OCI-LY7 (cell line): ENCODE data around the gene FAM120A. TPM values are rescaled to one million over a fixed set of nuclear protein-coding genes. Genes with fewer than 3 reads are reported as not detected.
A peak's percentile ranks its signal among the peaks of the same experiment; 100 is the strongest.

ENCODE experiments used
- BruUV-seq: library from RNA; stranded (reverse); fragments of 400-500 nt; replicated peaks from 2 replicates; lab custom pipeline; 2021; lab: Mats Ljungman, UMichigan
- CTCF ChIA-PET: fragments of 300-600 bp; sonication (Branson Sonifier 250); formaldehyde crosslinking; loops from one replicate; lab custom pipeline; 2022; ENCODE audit warnings: antibody characterized with exemption; ENCODE audit not compliant: unreplicated experiment; lab: Charles Lee
- POLR2A ChIA-PET: fragments of 300-600 bp; sonication (Branson Sonifier 250); formaldehyde crosslinking; loops from one replicate; lab custom pipeline; 2022; ENCODE audit warnings: antibody characterized with exemption; lab: Charles Lee
- DNase-seq: peaks from one replicate; pipeline ENCODE4 v3.0.0-alpha.2; 2015; ENCODE audit warnings: low spot score
- H2AFZ ChIP-seq: fragments of 200-600 bp; sonication (generic), shearing (Covaris generic); 2 replicates; pipeline ENCODE4 v1.6.1; 2014; ENCODE audit warnings: mild to moderate bottlenecking, antibody characterized with exemption, low read length, moderate library complexity
- H3K27ac ChIP-seq: fragments of 200-600 bp; sonication (generic); 2 replicates; pipeline ENCODE4 v1.5.1; 2014; ENCODE audit warnings: mixed run types, low read depth, mild to moderate bottlenecking, moderate library complexity, low read length, inconsistent platforms; ENCODE audit not compliant: poor library complexity, severe bottlenecking
- H3K36me3 ChIP-seq: fragments of 200-600 bp; sonication (generic); 2 replicates; pipeline ENCODE4 v1.6.1; 2014; ENCODE audit warnings: mild to moderate bottlenecking, antibody characterized with exemption, low read length, moderate library complexity, mixed read lengths; ENCODE audit not compliant: insufficient read depth
- H3K4me1 ChIP-seq: fragments of 200-600 bp; sonication (generic); 2 replicates; pipeline ENCODE4 v1.5.1; 2014; ENCODE audit warnings: mild to moderate bottlenecking, low read length; ENCODE audit not compliant: insufficient read depth, poor library complexity, severe bottlenecking
- H3K4me2 ChIP-seq: fragments of 200-600 bp; sonication (generic); 2 replicates; pipeline ENCODE4 v1.6.1; 2014; ENCODE audit warnings: mild to moderate bottlenecking, low read length
- H3K4me3 ChIP-seq: fragments of 200-600 bp; sonication (generic); 2 replicates; pipeline ENCODE4 v1.5.1; 2014; ENCODE audit warnings: mild to moderate bottlenecking, low read depth, low read length; ENCODE audit not compliant: poor library complexity, severe bottlenecking
- H3K79me2 ChIP-seq: fragments of 200-600 bp; sonication (generic); 2 replicates; pipeline ENCODE4 v1.6.1; 2016; ENCODE audit warnings: low read depth, mild to moderate bottlenecking, low read length, moderate library complexity, mixed read lengths; ENCODE audit not compliant: insufficient read depth
- H3K9me2 ChIP-seq: fragments of 200-600 bp; sonication (generic); 2 replicates; pipeline ENCODE4 v1.6.1; 2016; ENCODE audit warnings: mild to moderate bottlenecking, low read length, mixed read lengths; ENCODE audit not compliant: insufficient read depth
- H3K9me3 ChIP-seq: fragments of 200-600 bp; sonication (generic); 2 replicates; pipeline ENCODE4 v1.6.1; 2014; ENCODE audit warnings: mild to moderate bottlenecking, mixed run types, low read length, mixed read lengths
- H4K20me1 ChIP-seq: fragments of 200-600 bp; sonication (generic); 2 replicates; pipeline ENCODE4 v1.6.1; 2014; ENCODE audit warnings: mild to moderate bottlenecking, antibody characterized with exemption, low read length, moderate library complexity, mixed read lengths; ENCODE audit not compliant: insufficient read depth
- EZH2phosphoT487 ChIP-seq: fragments of 200-600 bp; sonication (generic); IDR thresholded peaks from 2 replicates; pipeline ENCODE4 v1.6.1; 2018; ENCODE audit warnings: low read depth, borderline replicate concordance, mild to moderate bottlenecking, mixed run types, antibody characterized with exemption, low read length, moderate library complexity, mixed read lengths
- intact Hi-C: fragments of 100-400 bp; cut with micrococcal nuclease; formaldehyde crosslinking; loops from one replicate; pipeline ENCODE4 v1.10.0; 2022; ENCODE audit not compliant: unreplicated experiment
- total RNA-seq, 2 experiments: library from RNA; depleted of rRNA in 1 of 2; stranded (reverse); fragments of >200 nt in 1 of 2; shearing (Covaris generic) in 1 of 2; gene quantifications; 2 replicates each; pipeline ENCODE4 v1.2.3, GENCODE V29; 2014 to 2022
- TF ChIP-seq, protein P1 (sequence below): fragments of 200-600 bp; sonication (generic); conservative IDR thresholded peaks from 2 replicates; pipeline ENCODE4 v1.5.1; 2014; ENCODE audit warnings: mild to moderate bottlenecking, antibody characterized with exemption, low read length, moderate library complexity, mixed read lengths

The FAM120A gene
- total RNA-seq, 2 experiments from 2014 or later = 81.9 to 104 TPM

DNA sequence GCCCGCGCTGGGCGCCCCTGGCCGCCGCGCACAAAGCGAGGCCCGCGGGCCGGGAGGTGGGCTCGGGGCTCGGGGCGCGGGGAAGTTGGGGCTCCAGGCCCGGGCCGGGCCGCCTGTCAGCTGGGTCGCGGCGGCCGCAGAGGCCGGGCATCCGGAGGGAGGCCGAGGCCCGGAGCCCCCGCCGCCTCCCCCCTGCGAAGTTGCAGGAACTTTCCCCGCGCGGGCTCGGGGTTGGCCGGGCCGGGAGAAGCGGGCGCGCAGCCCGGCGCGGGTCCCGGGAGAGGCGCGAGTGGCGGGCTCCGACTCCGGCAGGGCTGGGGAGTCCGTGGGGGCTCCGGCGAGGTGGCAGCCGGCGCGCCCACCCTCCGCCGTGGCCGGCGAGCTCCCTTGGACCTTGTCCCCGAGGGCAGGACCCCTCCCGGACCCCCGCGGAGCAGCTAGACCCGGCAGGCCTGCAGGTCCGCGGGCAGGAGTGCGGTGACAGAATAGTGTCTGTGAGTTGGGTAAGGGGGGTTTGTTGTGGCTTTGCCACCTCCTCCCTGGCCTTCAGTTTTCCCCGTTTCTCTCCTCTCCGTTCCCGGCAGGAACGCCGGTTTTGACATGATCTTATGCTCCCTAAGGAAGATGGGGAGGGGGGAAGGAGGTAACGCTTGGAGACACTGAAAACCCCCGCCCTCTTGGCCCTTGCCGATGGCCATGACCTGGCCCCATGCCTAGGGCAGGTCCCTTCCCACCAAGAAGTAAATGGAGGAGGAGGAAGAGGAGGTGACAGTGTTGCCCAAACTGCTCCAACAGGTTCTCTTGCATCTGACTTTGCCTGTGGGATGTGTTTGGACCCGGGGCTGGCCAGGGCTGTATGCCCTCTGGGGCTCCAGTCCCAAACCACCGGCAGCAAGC lies 125.8 kb downstream of the FAM120A start:
- Histone ChIP-seq H3K4me2 (peak overlapping the region; percentile 75), H3K9me2 (no peaks in the 10 kb centered on the region), H3K36me3 (no peaks in the 10 kb centered on the region), H2AFZ (peak overlapping the region; percentile 8; the same call in 1 of the 2 replicates), H3K4me1 (peaks cover 18% of the 10 kb centered on the region), H3K9me3 (no peaks in the 10 kb centered on the region), H3K4me3 (peak overlapping the region; percentile 72), H4K20me1 (no peaks in the 10 kb centered on the region), H3K79me2 (no peaks in the 10 kb centered on the region), H3K27ac (no peak overlapping the region)
- BruUV-seq = no TSS peak
- intact Hi-C loops = no loop called here
- TF ChIP-seq, protein P1, sequence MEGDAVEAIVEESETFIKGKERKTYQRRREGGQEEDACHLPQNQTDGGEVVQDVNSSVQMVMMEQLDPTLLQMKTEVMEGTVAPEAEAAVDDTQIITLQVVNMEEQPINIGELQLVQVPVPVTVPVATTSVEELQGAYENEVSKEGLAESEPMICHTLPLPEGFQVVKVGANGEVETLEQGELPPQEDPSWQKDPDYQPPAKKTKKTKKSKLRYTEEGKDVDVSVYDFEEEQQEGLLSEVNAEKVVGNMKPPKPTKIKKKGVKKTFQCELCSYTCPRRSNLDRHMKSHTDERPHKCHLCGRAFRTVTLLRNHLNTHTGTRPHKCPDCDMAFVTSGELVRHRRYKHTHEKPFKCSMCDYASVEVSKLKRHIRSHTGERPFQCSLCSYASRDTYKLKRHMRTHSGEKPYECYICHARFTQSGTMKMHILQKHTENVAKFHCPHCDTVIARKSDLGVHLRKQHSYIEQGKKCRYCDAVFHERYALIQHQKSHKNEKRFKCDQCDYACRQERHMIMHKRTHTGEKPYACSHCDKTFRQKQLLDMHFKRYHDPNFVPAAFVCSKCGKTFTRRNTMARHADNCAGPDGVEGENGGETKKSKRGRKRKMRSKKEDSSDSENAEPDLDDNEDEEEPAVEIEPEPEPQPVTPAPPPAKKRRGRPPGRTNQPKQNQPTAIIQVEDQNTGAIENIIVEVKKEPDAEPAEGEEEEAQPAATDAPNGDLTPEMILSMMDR = no peak
- TF ChIP-seq EZH2phosphoT487 = no peak
- ChIA-PET POLR2A (no interaction called here), CTCF (no interaction called here)
- DNase-seq = peak; percentile 49

DNA sequence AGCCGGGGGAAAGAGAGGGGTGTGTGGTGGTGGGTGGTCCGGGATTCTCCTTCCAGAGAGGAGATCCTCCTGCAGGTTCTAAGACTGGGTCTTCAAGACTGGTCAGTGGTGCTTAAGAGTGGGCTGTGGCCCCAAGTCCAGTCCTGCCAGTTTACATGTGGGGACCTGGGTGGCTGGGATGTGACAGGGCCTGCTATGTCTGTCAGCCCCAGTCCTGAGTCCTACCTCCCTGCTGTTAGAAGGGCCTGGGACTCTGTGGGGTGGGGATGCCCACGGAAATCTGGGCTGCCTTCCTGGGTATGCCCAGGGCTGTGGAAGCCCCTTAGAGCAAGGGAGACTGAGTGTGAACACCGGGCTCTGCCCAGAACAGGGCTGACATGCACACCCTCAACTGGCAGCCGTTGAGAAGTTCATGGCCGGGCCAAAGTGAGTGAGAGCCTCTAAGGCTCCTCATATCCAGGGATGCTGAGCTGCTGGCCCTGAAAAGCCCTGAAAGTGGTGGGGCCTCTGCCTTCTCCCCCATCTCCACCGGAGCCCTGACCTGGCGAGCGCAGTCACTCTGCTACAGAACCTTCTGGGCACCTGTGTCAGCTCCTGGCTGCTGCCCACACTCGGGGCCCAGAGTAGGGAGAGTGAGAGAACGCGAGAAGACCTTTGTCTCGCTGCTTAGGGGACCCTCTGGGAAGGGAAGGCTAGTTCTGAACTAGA lies 126.6 kb downstream of the FAM120A start:
- peak; percentile 16 for DNase-seq
- H3K9me2 ChIP-seq = no peaks in the 10 kb centered on the region
- no TSS peak for BruUV-seq
- intact Hi-C loops = no loop called here
- ChIA-PET CTCF (no interaction called here), POLR2A (no interaction called here)
- H3K27ac ChIP-seq = no peak overlapping the region
- H3K4me3 ChIP-seq = peak overlapping the region; percentile 72
- TF ChIP-seq, protein P1 = no peak
- no peak for TF ChIP-seq EZH2phosphoT487
- H3K4me1 ChIP-seq = peaks cover 18% of the 10 kb centered on the region
- H3K36me3 ChIP-seq = no peaks in the 10 kb centered on the region; the same call in 1 of the 2 replicates
- peak overlapping the region; percentile 75 for H3K4me2 ChIP-seq
- no peaks in the 10 kb centered on the region for H3K79me2 ChIP-seq
- no peaks in the 10 kb centered on the region for H4K20me1 ChIP-seq
- H2AFZ ChIP-seq = no peak overlapping the region
- H3K9me3 ChIP-seq = no peaks in the 10 kb centered on the region
